Ishikawa (cell line): ENCODE data around the gene RAP1GAP2.

Experiments used
- EP300 ChIP-seq: IDR thresholded peaks from 2 replicates; pipeline ENCODE4 v1.6.1; 2012; ENCODE audit warnings: borderline replicate concordance
- TEAD4 ChIP-seq: IDR thresholded peaks from 2 replicates; pipeline ENCODE4 v1.6.1; 2012
- TF ChIP-seq, protein P1 (sequence below): IDR thresholded peaks from 2 replicates; pipeline ENCODE4 v1.6.1; 2012; ENCODE audit warnings: low read depth, mild to moderate bottlenecking
- TF ChIP-seq, protein P2 (sequence below): IDR thresholded peaks from 2 replicates; pipeline ENCODE4 v1.6.1; 2012

DNA sequence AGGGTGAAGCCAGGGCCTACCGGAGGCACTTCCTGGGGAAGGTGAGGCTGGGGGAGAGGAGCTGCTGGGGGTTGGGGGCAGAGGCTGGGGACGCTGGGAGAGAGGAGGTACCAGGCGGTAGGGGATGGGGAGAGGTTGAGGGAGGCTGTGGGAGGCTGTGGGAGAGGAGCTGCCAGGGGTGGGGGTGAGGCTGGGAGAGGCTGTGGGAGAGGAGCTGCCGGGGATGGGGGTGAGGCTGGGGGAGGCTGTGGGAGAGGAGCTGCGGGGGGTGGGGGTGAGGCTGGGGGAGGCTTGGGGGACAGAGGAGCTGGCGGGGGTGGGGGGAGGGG, 167.8 kb downstream of the RAP1GAP2 start:
- TF ChIP-seq, protein P1, sequence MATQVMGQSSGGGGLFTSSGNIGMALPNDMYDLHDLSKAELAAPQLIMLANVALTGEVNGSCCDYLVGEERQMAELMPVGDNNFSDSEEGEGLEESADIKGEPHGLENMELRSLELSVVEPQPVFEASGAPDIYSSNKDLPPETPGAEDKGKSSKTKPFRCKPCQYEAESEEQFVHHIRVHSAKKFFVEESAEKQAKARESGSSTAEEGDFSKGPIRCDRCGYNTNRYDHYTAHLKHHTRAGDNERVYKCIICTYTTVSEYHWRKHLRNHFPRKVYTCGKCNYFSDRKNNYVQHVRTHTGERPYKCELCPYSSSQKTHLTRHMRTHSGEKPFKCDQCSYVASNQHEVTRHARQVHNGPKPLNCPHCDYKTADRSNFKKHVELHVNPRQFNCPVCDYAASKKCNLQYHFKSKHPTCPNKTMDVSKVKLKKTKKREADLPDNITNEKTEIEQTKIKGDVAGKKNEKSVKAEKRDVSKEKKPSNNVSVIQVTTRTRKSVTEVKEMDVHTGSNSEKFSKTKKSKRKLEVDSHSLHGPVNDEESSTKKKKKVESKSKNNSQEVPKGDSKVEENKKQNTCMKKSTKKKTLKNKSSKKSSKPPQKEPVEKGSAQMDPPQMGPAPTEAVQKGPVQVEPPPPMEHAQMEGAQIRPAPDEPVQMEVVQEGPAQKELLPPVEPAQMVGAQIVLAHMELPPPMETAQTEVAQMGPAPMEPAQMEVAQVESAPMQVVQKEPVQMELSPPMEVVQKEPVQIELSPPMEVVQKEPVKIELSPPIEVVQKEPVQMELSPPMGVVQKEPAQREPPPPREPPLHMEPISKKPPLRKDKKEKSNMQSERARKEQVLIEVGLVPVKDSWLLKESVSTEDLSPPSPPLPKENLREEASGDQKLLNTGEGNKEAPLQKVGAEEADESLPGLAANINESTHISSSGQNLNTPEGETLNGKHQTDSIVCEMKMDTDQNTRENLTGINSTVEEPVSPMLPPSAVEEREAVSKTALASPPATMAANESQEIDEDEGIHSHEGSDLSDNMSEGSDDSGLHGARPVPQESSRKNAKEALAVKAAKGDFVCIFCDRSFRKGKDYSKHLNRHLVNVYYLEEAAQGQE, result no peak
- TF ChIP-seq TEAD4 (no peak), EP300 (no peak)
- TF ChIP-seq, protein P2, sequence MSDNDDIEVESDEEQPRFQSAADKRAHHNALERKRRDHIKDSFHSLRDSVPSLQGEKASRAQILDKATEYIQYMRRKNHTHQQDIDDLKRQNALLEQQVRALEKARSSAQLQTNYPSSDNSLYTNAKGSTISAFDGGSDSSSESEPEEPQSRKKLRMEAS, result no peak
